GM06990 (cell line): Measurements from ENCODE around the gene NOL4L.

Source experiments
- DNase-seq: peaks from one replicate; pipeline ENCODE4 v3.0.0-alpha.2; 2011; ENCODE audit not compliant: insufficient read length; ENCODE audit errors: extremely low read depth
- H3K27me3 ChIP-seq: replicated peaks from 2 replicates; pipeline ENCODE4 v1.6.0; 2011; ENCODE audit warnings: low read length; ENCODE audit not compliant: control insufficient read depth, insufficient read depth
- H3K36me3 ChIP-seq: 2 replicates; pipeline ENCODE4 v1.5.1; 2011; ENCODE audit warnings: low read length; ENCODE audit not compliant: control insufficient read depth, insufficient read depth
- H3K4me3 ChIP-seq: replicated peaks from 2 replicates; pipeline ENCODE4 v1.5.1; 2011; ENCODE audit warnings: low read depth, mild to moderate bottlenecking, control low read depth, low read length
- CTCF ChIP-seq: IDR thresholded peaks from 2 replicates; pipeline ENCODE4 v1.5.1; 2011; ENCODE audit warnings: low read length, control low read depth, mild to moderate bottlenecking, inconsistent platforms; ENCODE audit not compliant: insufficient read depth, poor library complexity, severe bottlenecking

NOL4L gene

GRCh38 chr20:32444474-32445220, 140.5 kb downstream of the NOL4L start:
- no peak for TF ChIP-seq CTCF
- Histone ChIP-seq H3K4me3 (no peak overlapping the region), H3K36me3 (peaks cover 11% of the 10 kb centered on the region), H3K27me3 (no peaks in the 10 kb centered on the region)
- no peak for DNase-seq

- DNase-seq: no peak
- peaks cover 15% of the 10 kb centered on the region for H3K36me3 ChIP-seq
These were observed 141.7 kb downstream of the NOL4L start for GRCh38 chr20:32443386-32443974.

GRCh38 chr20:32442630-32443373, 142.3 kb downstream of the NOL4L start:
- no peaks in the 10 kb centered on the region for H3K27me3 ChIP-seq
- TF ChIP-seq CTCF: no peak
- no peak overlapping the region for H3K4me3 ChIP-seq
- no peak for DNase-seq
- peaks cover 19% of the 10 kb centered on the region for H3K36me3 ChIP-seq

More at GRCh38 chr20:32443386-32443974, 141.7 kb downstream of the NOL4L start:
- Histone ChIP-seq H3K4me3 (no peak overlapping the region), H3K27me3 (no peaks in the 10 kb centered on the region)
- peak; percentile 14 for TF ChIP-seq CTCF

- no peak for TF ChIP-seq CTCF
- Histone ChIP-seq H3K27me3 (no peaks in the 10 kb centered on the region), H3K4me3 (no peak overlapping the region), H3K36me3 (peaks cover 28% of the 10 kb centered on the region)
- no peak for DNase-seq
These were observed 143.5 kb downstream of the NOL4L start for GRCh38 chr20:32441638-32442037.

- DNase-seq: no peak
- peaks cover 33% of the 10 kb centered on the region for H3K36me3 ChIP-seq
- TF ChIP-seq CTCF: no peak
- no peak overlapping the region for H3K4me3 ChIP-seq
- H3K27me3 ChIP-seq: no peaks in the 10 kb centered on the region
These were observed 144.4 kb downstream of the NOL4L start for GRCh38 chr20:32440758-32441078.
